ENCODE results near the gene SNX13. TPM values are rescaled to one million over a fixed set of nuclear protein-coding genes. Genes with fewer than 3 reads are reported as not detected.

SNX13 gene
- total RNA-seq, 4 donors from 2014 or later, result 37.3 to 60.3 (median 48.8) TPM

- Histone ChIP-seq H3K9me3 (no peaks in the 10 kb centered on the region), H3K36me3 (no peaks in the 10 kb centered on the region), H3K27ac (no peak overlapping the region), H3K4me1 (no peaks in the 10 kb centered on the region), H3K4me3 (no peak overlapping the region), H3K27me3 (no peaks in the 10 kb centered on the region)
- TF ChIP-seq POLR2A (IDR thresholded peaks at IDR 0.05) (no peak), CTCF (IDR thresholded peaks at IDR 0.05) (no peak)
- no peak for DNase-seq
Observed at GRCh38 chr7:17968791-17969715, 28.8 kb upstream of the SNX13 start.

DNA sequence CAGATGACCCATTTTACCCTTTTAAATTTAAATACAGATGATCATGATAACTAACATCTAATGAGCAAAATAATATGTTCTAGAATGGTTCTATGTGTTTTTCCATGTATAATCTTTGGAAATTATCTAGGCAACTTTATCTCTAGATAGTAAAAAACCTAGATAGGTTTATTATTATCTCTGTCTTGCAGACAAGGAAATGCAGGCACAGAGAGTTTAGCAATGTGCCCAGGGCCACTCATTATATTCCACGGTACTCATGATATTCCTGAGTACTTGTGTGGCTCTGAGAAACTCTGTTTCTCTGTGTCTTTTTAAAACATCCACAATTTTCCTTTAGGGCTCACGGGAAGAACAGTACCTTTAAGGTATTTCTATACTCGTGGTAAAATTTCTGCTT is 26.4 kb upstream of the SNX13 start:
- Histone ChIP-seq H3K27ac (no peak overlapping the region), H3K36me3 (no peaks in the 10 kb centered on the region), H3K9me3 (no peaks in the 10 kb centered on the region), H3K4me1 (no peaks in the 10 kb centered on the region), H3K4me3 (no peak overlapping the region), H3K27me3 (no peaks in the 10 kb centered on the region)
- no peak for TF ChIP-seq POLR2A (IDR thresholded peaks at IDR 0.05)
- TF ChIP-seq CTCF (IDR thresholded peaks at IDR 0.05), result no peak
- no peak for DNase-seq

DNA sequence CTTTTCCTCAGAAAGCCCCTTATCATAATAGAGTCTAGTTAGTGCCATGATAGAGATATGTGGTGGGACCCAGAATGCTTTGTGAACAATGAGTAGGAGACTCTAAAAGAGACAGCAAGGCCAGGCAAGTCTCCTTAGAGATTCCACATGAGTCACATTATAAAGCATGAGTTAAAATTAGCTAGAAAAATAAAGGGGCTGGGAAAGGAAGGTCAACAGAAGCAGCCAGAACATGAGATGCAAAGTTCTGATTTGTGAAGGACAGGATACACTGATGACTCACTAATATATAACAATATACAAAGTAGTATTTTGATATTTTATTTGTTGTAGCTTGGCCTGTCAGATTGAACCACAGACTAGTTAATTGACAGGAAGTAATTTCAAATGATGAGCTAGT is 25.3 kb upstream of the SNX13 start:
- Histone ChIP-seq H3K9me3 (no peaks in the 10 kb centered on the region), H3K36me3 (no peaks in the 10 kb centered on the region), H3K4me1 (no peaks in the 10 kb centered on the region), H3K27me3 (no peaks in the 10 kb centered on the region), H3K27ac (no peak overlapping the region), H3K4me3 (no peak overlapping the region)
- no peak for TF ChIP-seq POLR2A (IDR thresholded peaks at IDR 0.05)
- no peak for TF ChIP-seq CTCF (IDR thresholded peaks at IDR 0.05)
- no peak for DNase-seq

GRCh38 chr7:17963281-17963680 is 23.0 kb upstream of the SNX13 start:
- no peaks in the 10 kb centered on the region for H3K4me1 ChIP-seq
- no peak overlapping the region for H3K4me3 ChIP-seq
- TF ChIP-seq CTCF (IDR thresholded peaks at IDR 0.05) (no peak), POLR2A (IDR thresholded peaks at IDR 0.05) (no peak)
- no peaks in the 10 kb centered on the region for H3K36me3 ChIP-seq
- no peaks in the 10 kb centered on the region for H3K27me3 ChIP-seq
- DNase-seq, result no peak
- no peaks in the 10 kb centered on the region for H3K9me3 ChIP-seq
- H3K27ac ChIP-seq, result no peak overlapping the region

- Histone ChIP-seq H3K4me3 (no peak overlapping the region), H3K27ac (no peak overlapping the region), H3K4me1 (no peaks in the 10 kb centered on the region), H3K36me3 (no peaks in the 10 kb centered on the region), H3K27me3 (no peaks in the 10 kb centered on the region), H3K9me3 (no peaks in the 10 kb centered on the region)
- no peak for TF ChIP-seq CTCF (IDR thresholded peaks at IDR 0.05)
- TF ChIP-seq POLR2A (IDR thresholded peaks at IDR 0.05), result no peak
- no peak for DNase-seq
Observed at GRCh38 chr7:17962652-17963051, 22.4 kb upstream of the SNX13 start.
